ENCODE results near the gene PIAS4.

Gene PIAS4

GRCh38 chr19:4080473-4080872 lies 72.9 kb downstream of the PIAS4 start:
- no peak for FAIRE-seq

- no peak for FAIRE-seq
These were observed 74.0 kb downstream of the PIAS4 start for GRCh38 chr19:4081441-4082129.

GRCh38 chr19:4082172-4082571 lies 74.6 kb downstream of the PIAS4 start:
- FAIRE-seq, result no peak

- no peak for FAIRE-seq
These were observed 76.4 kb downstream of the PIAS4 start for GRCh38 chr19:4083677-4084546.

GRCh38 chr19:4084547-4084877 lies 77.0 kb downstream of the PIAS4 start:
- no peak for FAIRE-seq

- FAIRE-seq, result no peak
These were observed 78.9 kb downstream of the PIAS4 start for GRCh38 chr19:4086411-4086867.

- no peak for FAIRE-seq
These were observed 80.5 kb downstream of the PIAS4 start for GRCh38 chr19:4087787-4088679.

GRCh38 chr19:4088975-4089374 lies 81.4 kb downstream of the PIAS4 start:
- FAIRE-seq, result no peak
